HCT116 (cell line): ENCODE measurements around the gene RHEX. TPM values are rescaled to one million over a fixed set of nuclear protein-coding genes. Genes with fewer than 3 reads are reported as not detected.

Experiments
- ATAC-seq: fragments of 200-7000 bp; cut with Tn5 transposase; 2 replicates; pipeline ENCODE4 v1.9.1; 2020; ENCODE audit warnings: mild to moderate bottlenecking, moderate library complexity
- BruUV-seq: library from RNA; stranded (reverse); fragments of 400-500 nt; replicated peaks from 2 replicates; lab custom pipeline; 2021; lab: Mats Ljungman, UMichigan
- CTCF ChIA-PET: fragments of 300-600 bp; sonication (Branson Sonifier 250); formaldehyde crosslinking; loops from one replicate; lab custom pipeline; 2021; ENCODE audit warnings: antibody characterized with exemption; lab: Charles Lee
- POLR2A ChIA-PET: fragments of 300-600, 350-600 bp; sonication (Branson Sonifier 250); formaldehyde crosslinking; loops from one replicate; lab custom pipeline; 2021; ENCODE audit warnings: antibody characterized with exemption; lab: Charles Lee
- RAD21 ChIA-PET, 2 experiments: fragments of 300-600 bp; sonication (Branson Sonifier 250); formaldehyde crosslinking; loops; one replicate each; lab custom pipeline; 2023; ENCODE audit warnings: low total read pairs in 2 of 2; ENCODE audit not compliant: uncharacterized antibody in 2 of 2, unreplicated experiment in 2 of 2, low non-redundant PET in 1 of 2; lab: Charles Lee
- DNase-seq: peaks from one replicate; pipeline ENCODE4 v3.0.0-alpha.2; 2010; ENCODE audit warnings: low read depth, low spot score
- H2AFZ ChIP-seq: fragments of 200-600 bp; shearing (Covaris generic), sonication (generic); 2 replicates; pipeline ENCODE4 v1.6.1; 2017; ENCODE audit warnings: low read depth, mixed run types, mixed read lengths, antibody characterized with exemption, low read length; ENCODE audit not compliant: poor library complexity, severe bottlenecking
- H3K27ac ChIP-seq: 2 replicates; pipeline ENCODE4 v1.5.1; 2012; ENCODE audit warnings: low read depth, low read length
- H3K27me3 ChIP-seq: fragments of 200-600 bp; sonication (generic); 2 replicates; pipeline ENCODE4 v1.6.1; 2016; ENCODE audit warnings: mixed run types, low read length, mixed read lengths; ENCODE audit not compliant: insufficient read depth
- H3K36me3 ChIP-seq, 2 experiments: fragments of 200-500 bp in 1 of 2; fragments of 200-600 bp in 1 of 2; sonication (Bioruptor generic) in 1 of 2; sonication (generic) in 1 of 2; 2 replicates each; pipeline versions ENCODE4 v1.5.1 to v1.6.1; 2014 to 2016; ENCODE audit warnings: low read length in 2 of 2, inconsistent platforms in 1 of 2, mixed read lengths in 1 of 2, mixed run types in 1 of 2; ENCODE audit not compliant: insufficient read depth in 2 of 2, control insufficient read depth in 1 of 2
- H3K4me1 ChIP-seq, 2 experiments: fragments of 200-600 bp in 1 of 2; sonication (generic) in 1 of 2; 2 replicates each; pipeline versions ENCODE4 v1.5.1 to v1.6.1; 2012 to 2017; ENCODE audit warnings: low read length in 2 of 2, inconsistent platforms in 1 of 2, mild to moderate bottlenecking in 1 of 2, mixed read lengths in 1 of 2, mixed run types in 1 of 2, moderate library complexity in 1 of 2; ENCODE audit not compliant: insufficient read depth in 2 of 2, control insufficient read depth in 1 of 2
- H3K4me2 ChIP-seq: fragments of 200-600 bp; sonication (generic); 2 replicates; pipeline ENCODE4 v1.6.1; 2017; ENCODE audit warnings: mixed run types, low read length, mixed read lengths
- H3K4me3 ChIP-seq, 2 experiments: fragments of 200-600 bp in 1 of 2; sonication (generic) in 1 of 2; replicated peaks in 1 of 2; 2 replicates each; pipeline ENCODE4 v1.5.1; 2011 to 2016; ENCODE audit warnings: low read length in 2 of 2, control low read depth in 1 of 2, low read depth in 1 of 2, mild to moderate bottlenecking in 1 of 2, mixed read lengths in 1 of 2, mixed run types in 1 of 2
- H3K79me2 ChIP-seq: fragments of 200-600 bp; sonication (generic); 2 replicates; pipeline ENCODE4 v1.6.1; 2017; ENCODE audit warnings: mild to moderate bottlenecking, mixed run types, low read length, moderate library complexity, mixed read lengths; ENCODE audit not compliant: insufficient read depth
- H3K9ac ChIP-seq: fragments of 200-600 bp; sonication (generic); 2 replicates; pipeline ENCODE4 v1.6.1; 2016; ENCODE audit warnings: low read length, mixed read lengths
- H3K9me2 ChIP-seq: fragments of 200-600 bp; sonication (generic), shearing (Covaris generic); 2 replicates; pipeline ENCODE4 v1.6.1; 2017; ENCODE audit warnings: mixed run types, mild to moderate bottlenecking, moderate library complexity; ENCODE audit not compliant: insufficient read depth
- H3K9me3 ChIP-seq, 2 experiments: fragments of 200-500 bp in 1 of 2; fragments of 200-600 bp in 1 of 2; sonication (Bioruptor generic) in 1 of 2; sonication (generic) in 1 of 2; 2 replicates each; pipeline ENCODE4 v1.6.1; 2014 to 2017; ENCODE audit warnings: low read length in 2 of 2, mixed read lengths in 2 of 2, inconsistent platforms in 1 of 2, low read depth in 1 of 2, mild to moderate bottlenecking in 1 of 2, mixed run types in 1 of 2, moderate library complexity in 1 of 2; ENCODE audit not compliant: control insufficient read depth in 1 of 2, insufficient read depth in 1 of 2
- H4K20me1 ChIP-seq: fragments of 200-600 bp; sonication (generic), shearing (Covaris generic); 2 replicates; pipeline ENCODE4 v1.6.1; 2017; ENCODE audit warnings: mixed run types, mild to moderate bottlenecking, moderate library complexity; ENCODE audit not compliant: insufficient read depth
- CBX3 ChIP-seq: IDR thresholded peaks from 2 replicates; pipeline ENCODE4 v1.6.1; 2012; ENCODE audit warnings: low read depth
- CEBPB ChIP-seq: IDR thresholded peaks from 2 replicates; pipeline ENCODE4 v1.6.1; 2012; ENCODE audit warnings: low read depth
- CTCF ChIP-seq, 3 experiments: fragments of 200-600 bp in 1 of 3; sonication (generic) in 1 of 3; IDR thresholded peaks in 2 of 3; conservative IDR thresholded peaks in 1 of 3; 2 replicates each; pipeline ENCODE4 v1.5.1; 2012 to 2017; ENCODE audit warnings: low read depth in 2 of 3, low read length in 2 of 3, antibody characterized with exemption in 1 of 3, borderline replicate concordance in 1 of 3, control low read depth in 1 of 3, mild to moderate bottlenecking in 1 of 3, mixed read lengths in 1 of 3, mixed run types in 1 of 3, moderate library complexity in 1 of 3; ENCODE audit not compliant: insufficient read depth in 1 of 3
- EGR1 ChIP-seq: IDR thresholded peaks from 2 replicates; pipeline ENCODE4 v1.6.1; 2012; ENCODE audit warnings: low read depth
- ELF1 ChIP-seq: IDR thresholded peaks from 2 replicates; pipeline ENCODE4 v1.6.1; 2012; ENCODE audit warnings: low read depth, borderline replicate concordance
- EZH2 ChIP-seq: fragments of 200-600 bp; sonication (generic); IDR thresholded peaks from 2 replicates; pipeline ENCODE4 v1.6.1; 2017; ENCODE audit warnings: antibody characterized with exemption, mixed run types
- EZH2phosphoT487 ChIP-seq: fragments of 200-600 bp; IDR thresholded peaks from 2 replicates; pipeline ENCODE4 v1.6.1; 2018; ENCODE audit warnings: antibody characterized with exemption, borderline replicate concordance
- FOSL1 ChIP-seq: IDR thresholded peaks from 2 replicates; pipeline ENCODE4 v1.6.1; 2012; ENCODE audit warnings: low read depth
- JUND ChIP-seq: IDR thresholded peaks from 2 replicates; pipeline ENCODE4 v1.6.1; 2012
- MAX ChIP-seq: IDR thresholded peaks from 2 replicates; pipeline ENCODE4 v1.6.1; 2012
- RAD21 ChIP-seq: IDR thresholded peaks from 2 replicates; pipeline ENCODE4 v1.6.1; 2012; ENCODE audit warnings: low read depth, mild to moderate bottlenecking
- SIN3A ChIP-seq: IDR thresholded peaks from 2 replicates; pipeline ENCODE4 v1.6.1; 2012; ENCODE audit warnings: low read depth
- TCF7L2 ChIP-seq: IDR thresholded peaks from 2 replicates; pipeline ENCODE4 v1.7.0; 2011; ENCODE audit warnings: borderline replicate concordance, inconsistent platforms; ENCODE audit not compliant: insufficient read depth, insufficient read length; ENCODE audit errors: extremely low read depth
- YY1 ChIP-seq: IDR thresholded peaks from 2 replicates; pipeline ENCODE4 v1.6.1; 2011; ENCODE audit warnings: low read length, low read depth, moderate library complexity, mild to moderate bottlenecking; ENCODE audit not compliant: insufficient replicate concordance; ENCODE audit errors: extremely low read depth
- ZBTB33 ChIP-seq: IDR thresholded peaks from 2 replicates; pipeline ENCODE4 v1.6.1; 2011; ENCODE audit warnings: mild to moderate bottlenecking, low read length, moderate library complexity; ENCODE audit not compliant: insufficient replicate concordance; ENCODE audit errors: extremely low read depth
- ZFX ChIP-seq: fragments of 450-650 bp; IDR thresholded peaks from 2 replicates; pipeline ENCODE4 v1.6.1; 2017
- intact Hi-C: fragments of 100-400 bp; cut with micrococcal nuclease; formaldehyde crosslinking; loops from 2 replicates; pipeline ENCODE4 v1.10.0; 2022
- total RNA-seq: library from RNA; stranded (reverse); gene quantifications from one replicate; pipeline ENCODE4 v1.2.1, GENCODE V29; 2021; ENCODE audit not compliant: unreplicated experiment

RHEX gene
- total RNA-seq, 1 experiment from 2014 or later, result not detected

- Histone ChIP-seq H3K4me3 (no peak overlapping the region), H3K9ac (no peak overlapping the region), H2AFZ (no peak overlapping the region), H3K4me2 (no peak overlapping the region), H3K9me3 (no peaks in the 10 kb centered on the region), H3K9me2 (no peaks in the 10 kb centered on the region), H3K36me3 (no peaks in the 10 kb centered on the region), H4K20me1 (no peaks in the 10 kb centered on the region), H3K27ac (no peak overlapping the region), H3K27me3 (no peaks in the 10 kb centered on the region), H3K79me2 (no peaks in the 10 kb centered on the region), H3K4me1 (no peaks in the 10 kb centered on the region)
- no TSS peak for BruUV-seq
- ATAC-seq, result no peak
- POLR2A ChIA-PET, result no interaction called here
- DNase-seq, result no peak
- intact Hi-C loops, result no loop called here
- CTCF ChIA-PET, result no interaction called here
- RAD21 ChIA-PET, result no interaction called here
- TF ChIP-seq JUND (no peak), CBX3 (no peak), YY1 (no peak), EZH2 (no peak), ZBTB33 (no peak), ELF1 (no peak)
Observed at GRCh38 chr1:206127336-206127735, 74.4 kb downstream of the RHEX start.

- POLR2A ChIA-PET, result interaction anchor here (0.8 kb wide), 1 partner anchor 9 kb away, joined by 3 read pairs; no protein-coding TSS in a partner anchor
- H3K79me2 ChIP-seq, result no peaks in the 10 kb centered on the region
- RAD21 ChIA-PET, result no interaction called here
- CTCF ChIA-PET, result interaction anchor here (0.7 kb wide), 1 partner anchor 144 kb away, joined by 3 read pairs; no protein-coding TSS in a partner anchor
- no peak for DNase-seq
- H3K27ac ChIP-seq, result no peak overlapping the region
- no peak overlapping the region for H3K4me3 ChIP-seq
- no peaks in the 10 kb centered on the region for H3K27me3 ChIP-seq
- ATAC-seq, result no peak
- H3K4me2 ChIP-seq, result no peak overlapping the region
- H3K9me2 ChIP-seq, result no peaks in the 10 kb centered on the region
- H4K20me1 ChIP-seq, result no peaks in the 10 kb centered on the region
- H3K9me3 ChIP-seq, result no peaks in the 10 kb centered on the region
- no peaks in the 10 kb centered on the region for H3K4me1 ChIP-seq
- H3K36me3 ChIP-seq, result no peaks in the 10 kb centered on the region
- TF ChIP-seq EGR1 (no peak), EZH2phosphoT487 (no peak), RAD21 (no peak), ZFX (no peak), FOSL1 (no peak), CTCF (IDR thresholded peaks at IDR 0.05 in 2 of 3, conservative IDR thresholded peaks at IDR 0.05 in 1 of 3; ENCODE audit: borderline replicate concordance in 1 of 3, insufficient read depth in 1 of 3, low read depth in 2 of 3, low read length in 2 of 3) (no peak), CEBPB (no peak), SIN3A (no peak), MAX (no peak), TCF7L2 (no peak)
- no TSS peak for BruUV-seq
- no peak overlapping the region for H2AFZ ChIP-seq
- H3K9ac ChIP-seq, result no peak overlapping the region
- intact Hi-C loops, result no loop called here
Observed at GRCh38 chr1:206128196-206128595, 75.2 kb downstream of the RHEX start.
